GM12878 (cell line): Measurements from ENCODE around the gene COL5A3.

Source experiments
- CTCF ChIP-seq, 3 experiments: IDR thresholded peaks in 2 of 3; conservative IDR thresholded peaks in 1 of 3; 2 replicates each; pipeline ENCODE4 v1.5.1; 2011; ENCODE audit warnings: low read depth in 3 of 3, low read length in 3 of 3, mild to moderate bottlenecking in 3 of 3, control low read depth in 2 of 3, moderate library complexity in 2 of 3, inconsistent platforms in 1 of 3, mixed read lengths in 1 of 3; ENCODE audit not compliant: control insufficient read depth in 2 of 3, insufficient read depth in 1 of 3; ENCODE audit errors: extremely low read depth in 1 of 3
- EZH2 ChIP-seq: IDR thresholded peaks from 2 replicates; pipeline ENCODE4 v1.6.1; 2012; ENCODE audit warnings: low read depth, mild to moderate bottlenecking, control low read depth, inconsistent platforms, low read length, borderline replicate concordance; ENCODE audit not compliant: control insufficient read depth
- NKRF ChIP-seq: fragments of 450-650 bp; conservative IDR thresholded peaks from 2 replicates; pipeline ENCODE4 v1.6.1; 2017; ENCODE audit warnings: mild to moderate bottlenecking, moderate library complexity
- SP1 ChIP-seq: IDR thresholded peaks from one replicate; pipeline ENCODE4 v1.6.1; 2011; ENCODE audit warnings: low read depth, low read length

GRCh38 chr19:10001899-10002298 is 8.4 kb downstream of the COL5A3 start:
- peak; percentile 20 to 44 (median 32); a peak in 4 of 6 replicates for TF ChIP-seq CTCF (IDR thresholded peaks at IDR 0.05 in 2 of 3, conservative IDR thresholded peaks at IDR 0.05 in 1 of 3; ENCODE audit: control insufficient read depth in 2 of 3, extremely low read depth in 1 of 3, insufficient read depth in 1 of 3, low read depth in 3 of 3, low read length in 3 of 3)
- no peak for TF ChIP-seq NKRF
- no peak for TF ChIP-seq EZH2
- no peak for TF ChIP-seq SP1
